SK-N-SH (cell line): ENCODE measurements around the gene BRCA1. TPM values are rescaled to one million over a fixed set of nuclear protein-coding genes. Genes with fewer than 3 reads are reported as not detected.

ENCODE experiments used
- CTCF ChIA-PET: fragments of 300-600, 350-600 bp; formaldehyde crosslinking; extraction: SDS; loops from one replicate; lab custom pipeline; 2021; lab: Yijun Ruan, JAX
- POLR2A ChIA-PET: fragments of 350-600 bp; sonication (Branson Sonifier 250); formaldehyde crosslinking; extraction: SDS; loops from one replicate; lab custom pipeline; 2020; ENCODE audit warnings: antibody characterized with exemption, inconsistent platforms; lab: Yijun Ruan, JAX
- DNase-seq: peaks from one replicate; pipeline ENCODE4 v3.0.0; 2012
- H2AFZ ChIP-seq: fragments of 200-600 bp; sonication (generic); 2 replicates; pipeline ENCODE4 v1.8.1; 2016; ENCODE audit warnings: antibody characterized with exemption, mild to moderate bottlenecking, low read depth
- H3F3A ChIP-seq: fragments of 200-600 bp; sonication (generic); replicated peaks from 2 replicates; pipeline ENCODE3; 2016; ENCODE audit warnings: antibody characterized with exemption, mild to moderate bottlenecking; ENCODE audit not compliant: insufficient read depth
- H3K27ac ChIP-seq, 2 experiments: fragments of 200-500 bp in 1 of 2; fragments of 200-600 bp in 1 of 2; sonication (Bioruptor generic) in 1 of 2; sonication (generic), shearing (Covaris generic) in 1 of 2; 2 replicates each; pipeline versions ENCODE4 v1.5.1 to v1.6.1; 2014 to 2016; ENCODE audit warnings: low read depth in 2 of 2, inconsistent platforms in 1 of 2, low read length in 1 of 2, mild to moderate bottlenecking in 1 of 2, mixed read lengths in 1 of 2
- H3K27me3 ChIP-seq: fragments of 200-600 bp; sonication (generic), shearing (Covaris generic); 2 replicates; pipeline ENCODE4 v1.6.1; 2016; ENCODE audit warnings: mixed run types; ENCODE audit not compliant: insufficient read depth
- H3K36me3 ChIP-seq, 2 experiments: fragments of 200-500 bp in 1 of 2; fragments of 200-600 bp in 1 of 2; sonication (Bioruptor generic) in 1 of 2; sonication (generic) in 1 of 2; replicated peaks in 1 of 2; 2 replicates each; pipeline versions ENCODE3 to v1.5.1; 2014 to 2016; ENCODE audit warnings: low read length in 1 of 2, mild to moderate bottlenecking in 1 of 2; ENCODE audit not compliant: insufficient read depth in 2 of 2, control insufficient read depth in 1 of 2
- H3K4me1 ChIP-seq, 2 experiments: fragments of 200-500 bp in 1 of 2; fragments of 200-600 bp in 1 of 2; sonication (Bioruptor generic) in 1 of 2; sonication (generic), shearing (Covaris generic) in 1 of 2; 2 replicates each; pipeline versions ENCODE4 v1.5.1 to v1.6.1; 2014 to 2016; ENCODE audit warnings: low read depth in 1 of 2, low read length in 1 of 2, mixed run types in 1 of 2; ENCODE audit not compliant: insufficient read depth in 2 of 2, control insufficient read depth in 1 of 2
- H3K4me2 ChIP-seq: fragments of 200-600 bp; sonication (generic), shearing (Covaris generic); 2 replicates; pipeline ENCODE4 v1.6.1; 2017; ENCODE audit warnings: mixed run types
- H3K4me3 ChIP-seq, 2 experiments: fragments of 200-500 bp in 1 of 2; fragments of 200-600 bp in 1 of 2; sonication (Bioruptor generic) in 1 of 2; sonication (generic), shearing (Covaris generic) in 1 of 2; 2 replicates each; pipeline versions ENCODE4 v1.5.1 to v1.8.1; 2014 to 2016; ENCODE audit warnings: low read depth in 2 of 2, inconsistent platforms in 1 of 2, low read length in 1 of 2, mild to moderate bottlenecking in 1 of 2, mixed read lengths in 1 of 2, moderate library complexity in 1 of 2
- H3K79me2 ChIP-seq: fragments of 200-600 bp; sonication (generic); 2 replicates; pipeline ENCODE4 v1.8.1; 2017; ENCODE audit warnings: mild to moderate bottlenecking; ENCODE audit not compliant: insufficient read depth
- H3K9ac ChIP-seq: fragments of 200-600 bp; sonication (generic); 2 replicates; pipeline ENCODE4 v1.6.1; 2017; ENCODE audit warnings: mixed run types
- H3K9me2 ChIP-seq: fragments of 200-600 bp; sonication (generic); 2 replicates; pipeline ENCODE4 v1.6.1; 2017; ENCODE audit warnings: mixed run types
- H3K9me3 ChIP-seq: fragments of 200-600 bp; sonication (generic); 2 replicates; pipeline ENCODE4 v1.6.1; 2017; ENCODE audit warnings: mixed run types, mild to moderate bottlenecking, moderate library complexity
- H4K20me1 ChIP-seq: fragments of 200-600 bp; sonication (generic); 2 replicates; pipeline ENCODE4 v1.6.1; 2017; ENCODE audit warnings: mild to moderate bottlenecking, mixed run types; ENCODE audit not compliant: insufficient read depth
- CHD2 ChIP-seq: fragments of 150-350 bp; IDR thresholded peaks from 2 replicates; pipeline ENCODE4 v1.6.1; 2018; ENCODE audit warnings: low read length; ENCODE audit not compliant: partially characterized antibody
- FOSL2 ChIP-seq: IDR thresholded peaks from 2 replicates; pipeline ENCODE4 v1.4.0; 2012; ENCODE audit warnings: low read depth, mild to moderate bottlenecking, moderate library complexity, borderline replicate concordance
- FOXJ3 ChIP-seq: sonication (generic); formaldehyde crosslinking; IDR thresholded peaks from 2 replicates; pipeline ENCODE4 v1.5.1; 2020; ENCODE audit warnings: mild to moderate bottlenecking, missing genetic modification reagents
- FOXM1 ChIP-seq: IDR thresholded peaks from 2 replicates; pipeline ENCODE4 v1.4.0; 2012; ENCODE audit warnings: low read depth, mild to moderate bottlenecking
- GABPA ChIP-seq: IDR thresholded peaks from 2 replicates; pipeline ENCODE4 v1.4.0; 2012; ENCODE audit warnings: low read depth, mild to moderate bottlenecking
- GATA2 ChIP-seq: sonication (generic); formaldehyde crosslinking; IDR thresholded peaks from 2 replicates; pipeline ENCODE4 v1.5.0; 2020; ENCODE audit warnings: mild to moderate bottlenecking, missing genetic modification reagents
- MXI1 ChIP-seq: IDR thresholded peaks from 2 replicates; pipeline ENCODE4 v1.6.1; 2012; ENCODE audit warnings: mild to moderate bottlenecking, low read depth, low read length, improper control_type of control experiment
- NFIC ChIP-seq: IDR thresholded peaks from 2 replicates; pipeline ENCODE4 v1.4.0; 2012; ENCODE audit warnings: borderline replicate concordance
- RAD21 ChIP-seq: IDR thresholded peaks from 2 replicates; pipeline ENCODE4 v1.6.1; 2012; ENCODE audit warnings: mild to moderate bottlenecking, low read length
- RFX5 ChIP-seq: IDR thresholded peaks from 2 replicates; pipeline ENCODE4 v1.6.1; 2012; ENCODE audit warnings: mild to moderate bottlenecking, improper control_type of control experiment, low read length
- SMC3 ChIP-seq: IDR thresholded peaks from 2 replicates; pipeline ENCODE4 v1.6.1; 2012; ENCODE audit warnings: low read depth, low read length, improper control_type of control experiment
- TAF1 ChIP-seq: IDR thresholded peaks from 2 replicates; pipeline ENCODE4 v1.6.1; 2012; ENCODE audit warnings: low read depth, mild to moderate bottlenecking, low read length, moderate library complexity, borderline replicate concordance
- TCF12 ChIP-seq: IDR thresholded peaks from 2 replicates; pipeline ENCODE4 v1.4.0; 2012
- WGBS: methylation state at CpG from one replicate; pipeline ENCODE4 v1.1.6; 2017; ENCODE audit warnings: low lambda C conversion rate; 5-methylcytosine and 5-hydroxymethylcytosine counted together
- polyA plus RNA-seq, 3 experiments: library from polyadenylated mRNA; depleted of rRNA; stranded (reverse); fragments of >200 nt; gene quantifications; 2 replicates each; pipeline ENCODE4 v1.2.3, GENCODE V29; 2012
- TF ChIP-seq, protein P1 (sequence below): fragments of 150-350 bp; IDR thresholded peaks from 2 replicates; pipeline ENCODE4 v1.6.1; 2017; ENCODE audit warnings: antibody characterized with exemption, low read length, low read depth, borderline replicate concordance
- TF ChIP-seq, protein P2 (sequence below): IDR thresholded peaks from 2 replicates; pipeline ENCODE4; 2012
- TF ChIP-seq, protein P3 (sequence below): fragments of 200-600 bp; sonication (generic); IDR thresholded peaks from 2 replicates; pipeline ENCODE4 v1.6.1; 2017; ENCODE audit warnings: antibody characterized with exemption, mild to moderate bottlenecking, moderate library complexity
- TF ChIP-seq, protein P4 (sequence below): IDR thresholded peaks from 2 replicates; pipeline ENCODE4 v1.4.0; 2012; ENCODE audit warnings: low read depth, borderline replicate concordance
- TF ChIP-seq, protein P5 (sequence below): IDR thresholded peaks from 2 replicates; pipeline ENCODE4 v1.6.1; 2012; ENCODE audit warnings: mild to moderate bottlenecking, low read depth, low read length, moderate library complexity
- TF ChIP-seq, protein P6 (sequence below): IDR thresholded peaks from 2 replicates; pipeline ENCODE4 v1.4.0; 2012; ENCODE audit warnings: low read depth

The BRCA1 gene
- polyA plus RNA-seq, 1 of the 3 experiments (the other 2 are of a cell fraction): 11.2 TPM

DNA sequence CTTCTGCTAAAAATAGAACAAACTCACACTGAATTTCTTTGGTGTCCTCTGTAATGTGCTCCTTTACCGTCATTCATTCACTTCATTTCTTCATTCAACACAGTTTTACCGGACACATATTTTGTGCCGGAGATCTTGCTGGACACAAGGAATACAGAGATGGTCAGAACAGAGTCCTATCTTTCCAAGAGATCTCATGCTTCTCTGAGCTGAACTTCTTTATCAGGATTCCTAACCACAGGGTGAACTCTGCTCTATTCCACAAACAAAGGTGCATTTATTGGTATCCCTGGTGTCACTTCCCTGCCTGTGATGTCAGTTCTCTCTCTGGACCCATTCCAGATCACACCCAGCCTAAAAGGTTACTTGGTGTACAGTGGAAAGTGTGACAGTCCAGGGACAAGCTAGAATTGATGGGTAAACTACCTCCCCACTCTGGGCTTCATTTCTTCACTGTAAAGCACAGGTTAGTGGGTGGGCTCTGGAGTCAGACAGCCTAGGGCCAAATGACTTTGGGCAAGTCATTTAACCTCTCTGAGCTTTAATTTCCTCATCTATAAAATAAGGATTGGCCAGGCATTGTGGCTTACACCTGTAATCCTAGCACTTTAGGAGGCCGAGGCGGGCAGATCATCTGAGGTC, 114.4 kb downstream of the BRCA1 start (continued):
- TF ChIP-seq, protein P1, sequence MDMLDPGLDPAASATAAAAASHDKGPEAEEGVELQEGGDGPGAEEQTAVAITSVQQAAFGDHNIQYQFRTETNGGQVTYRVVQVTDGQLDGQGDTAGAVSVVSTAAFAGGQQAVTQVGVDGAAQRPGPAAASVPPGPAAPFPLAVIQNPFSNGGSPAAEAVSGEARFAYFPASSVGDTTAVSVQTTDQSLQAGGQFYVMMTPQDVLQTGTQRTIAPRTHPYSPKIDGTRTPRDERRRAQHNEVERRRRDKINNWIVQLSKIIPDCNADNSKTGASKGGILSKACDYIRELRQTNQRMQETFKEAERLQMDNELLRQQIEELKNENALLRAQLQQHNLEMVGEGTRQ: no peak
- TF ChIP-seq, protein P2, sequence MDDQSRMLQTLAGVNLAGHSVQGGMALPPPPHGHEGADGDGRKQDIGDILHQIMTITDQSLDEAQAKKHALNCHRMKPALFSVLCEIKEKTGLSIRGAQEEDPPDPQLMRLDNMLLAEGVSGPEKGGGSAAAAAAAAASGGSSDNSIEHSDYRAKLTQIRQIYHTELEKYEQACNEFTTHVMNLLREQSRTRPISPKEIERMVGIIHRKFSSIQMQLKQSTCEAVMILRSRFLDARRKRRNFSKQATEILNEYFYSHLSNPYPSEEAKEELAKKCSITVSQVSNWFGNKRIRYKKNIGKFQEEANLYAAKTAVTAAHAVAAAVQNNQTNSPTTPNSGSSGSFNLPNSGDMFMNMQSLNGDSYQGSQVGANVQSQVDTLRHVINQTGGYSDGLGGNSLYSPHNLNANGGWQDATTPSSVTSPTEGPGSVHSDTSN: no peak

DNA sequence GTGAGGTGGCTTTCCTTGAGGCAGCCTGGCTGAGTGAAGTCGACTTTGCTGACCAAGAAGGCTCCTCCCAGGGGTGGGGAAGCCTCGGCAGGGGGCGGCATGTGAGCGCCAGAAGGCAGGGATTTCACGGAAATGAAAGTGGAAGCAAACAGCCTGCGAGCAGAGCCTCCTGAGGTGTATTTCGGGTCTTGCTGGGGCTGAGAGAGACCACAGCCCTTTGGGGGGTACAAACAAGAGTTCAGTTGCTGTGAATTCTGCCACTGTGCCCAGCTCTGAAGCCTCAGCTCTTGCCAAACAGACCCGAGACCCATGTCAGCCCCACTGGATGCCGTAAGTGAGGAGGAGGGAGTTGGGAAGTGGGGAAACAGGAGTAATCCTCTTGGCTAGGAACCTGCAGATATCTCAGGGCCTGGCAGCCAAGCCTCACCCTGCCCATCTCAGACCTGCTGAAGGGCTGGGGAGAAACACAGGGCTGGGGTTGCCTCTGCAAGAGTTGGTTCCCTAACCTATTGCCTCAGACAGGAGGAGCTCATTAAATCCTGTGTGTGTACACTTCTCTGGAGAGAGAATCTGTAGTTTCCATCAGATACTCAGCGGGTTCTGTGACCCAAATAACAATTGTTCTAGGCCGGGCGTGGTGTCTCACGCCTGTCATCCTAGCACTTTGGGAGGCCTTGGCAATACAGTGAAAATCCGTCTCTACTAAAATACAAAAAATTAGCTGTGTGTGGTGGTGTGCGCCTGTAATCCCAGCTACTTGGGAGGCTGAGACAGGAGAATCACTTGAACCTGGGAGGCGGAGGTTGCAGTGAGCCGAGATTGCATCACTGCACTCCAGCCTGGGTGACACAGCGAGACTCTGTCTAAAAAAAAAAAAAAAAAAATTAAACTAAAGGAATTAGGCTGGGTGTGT, 118.3 kb downstream of the BRCA1 start, which contains the start of gene IFI35:
Gene IFI35, plus strand, starts transcription at position 146 of the 913 bp plus-strand sequence. Its CDS starts 164 bp downstream, at position 310.
- peak within 1 kb of the TSS; percentile 51 for H3K9ac ChIP-seq
- ChIA-PET CTCF (interaction anchor here (1.0 to 1.5 kb wide), 2 partner anchors 11 to 17 kb away, joined by 3 to 5 read pairs; no protein-coding TSS in a partner anchor), POLR2A (interaction anchor here (0.6 to 0.7 kb wide), 2 partner anchors 17 to 521 kb away, joined by 4 read pairs; no protein-coding TSS in a partner anchor)
- no peaks in the 10 kb centered on the region for H3K27me3 ChIP-seq
- H3K36me3 ChIP-seq: peaks cover 15 to 19% of the 10 kb centered on the region in 2 experiments
- no peaks in the 10 kb centered on the region for H3K4me1 ChIP-seq
- no peak for DNase-seq
- peak within 1 kb of the TSS; percentile 70 for H3K4me2 ChIP-seq
- peak within 1 kb of the TSS; percentile 42; the same call in 1 of the 2 replicates for H2AFZ ChIP-seq
- H3K9me3 ChIP-seq: no peaks in the 10 kb centered on the region
- H3K9me2 ChIP-seq: no peaks in the 10 kb centered on the region
- WGBS: 59% methylated on average over 18 of the region's 18 CpGs
- H4K20me1 ChIP-seq: peaks cover 14% of the 10 kb centered on the region; the same call in 1 of the 2 replicates
- H3F3A ChIP-seq: peaks cover 47% of the 10 kb centered on the region
- H3K27ac ChIP-seq: peak within 1 kb of the TSS; percentile 35 to 61; a peak in 3 of 4 replicates
- peaks cover 5% of the 10 kb centered on the region; the same call in 1 of the 2 replicates for H3K79me2 ChIP-seq
- TF ChIP-seq SMC3 (no peak; the same call in 1 of the 2 replicates), TAF1 (no peak), GATA2 (no peak), CHD2 (no peak), MXI1 (no peak), RAD21 (peak; percentile 25), GABPA (no peak), FOXM1 (no peak), FOSL2 (no peak), FOXJ3 (CRISPR knock-in tag) (no peak), NFIC (no peak), RFX5 (no peak), TCF12 (no peak)
- TF ChIP-seq, protein P3, sequence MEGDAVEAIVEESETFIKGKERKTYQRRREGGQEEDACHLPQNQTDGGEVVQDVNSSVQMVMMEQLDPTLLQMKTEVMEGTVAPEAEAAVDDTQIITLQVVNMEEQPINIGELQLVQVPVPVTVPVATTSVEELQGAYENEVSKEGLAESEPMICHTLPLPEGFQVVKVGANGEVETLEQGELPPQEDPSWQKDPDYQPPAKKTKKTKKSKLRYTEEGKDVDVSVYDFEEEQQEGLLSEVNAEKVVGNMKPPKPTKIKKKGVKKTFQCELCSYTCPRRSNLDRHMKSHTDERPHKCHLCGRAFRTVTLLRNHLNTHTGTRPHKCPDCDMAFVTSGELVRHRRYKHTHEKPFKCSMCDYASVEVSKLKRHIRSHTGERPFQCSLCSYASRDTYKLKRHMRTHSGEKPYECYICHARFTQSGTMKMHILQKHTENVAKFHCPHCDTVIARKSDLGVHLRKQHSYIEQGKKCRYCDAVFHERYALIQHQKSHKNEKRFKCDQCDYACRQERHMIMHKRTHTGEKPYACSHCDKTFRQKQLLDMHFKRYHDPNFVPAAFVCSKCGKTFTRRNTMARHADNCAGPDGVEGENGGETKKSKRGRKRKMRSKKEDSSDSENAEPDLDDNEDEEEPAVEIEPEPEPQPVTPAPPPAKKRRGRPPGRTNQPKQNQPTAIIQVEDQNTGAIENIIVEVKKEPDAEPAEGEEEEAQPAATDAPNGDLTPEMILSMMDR: peak; percentile 31
- TF ChIP-seq, protein P4, sequence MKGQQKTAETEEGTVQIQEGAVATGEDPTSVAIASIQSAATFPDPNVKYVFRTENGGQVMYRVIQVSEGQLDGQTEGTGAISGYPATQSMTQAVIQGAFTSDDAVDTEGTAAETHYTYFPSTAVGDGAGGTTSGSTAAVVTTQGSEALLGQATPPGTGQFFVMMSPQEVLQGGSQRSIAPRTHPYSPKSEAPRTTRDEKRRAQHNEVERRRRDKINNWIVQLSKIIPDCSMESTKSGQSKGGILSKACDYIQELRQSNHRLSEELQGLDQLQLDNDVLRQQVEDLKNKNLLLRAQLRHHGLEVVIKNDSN: no peak; the same call in 1 of the 2 replicates
- TF ChIP-seq, protein P5, sequence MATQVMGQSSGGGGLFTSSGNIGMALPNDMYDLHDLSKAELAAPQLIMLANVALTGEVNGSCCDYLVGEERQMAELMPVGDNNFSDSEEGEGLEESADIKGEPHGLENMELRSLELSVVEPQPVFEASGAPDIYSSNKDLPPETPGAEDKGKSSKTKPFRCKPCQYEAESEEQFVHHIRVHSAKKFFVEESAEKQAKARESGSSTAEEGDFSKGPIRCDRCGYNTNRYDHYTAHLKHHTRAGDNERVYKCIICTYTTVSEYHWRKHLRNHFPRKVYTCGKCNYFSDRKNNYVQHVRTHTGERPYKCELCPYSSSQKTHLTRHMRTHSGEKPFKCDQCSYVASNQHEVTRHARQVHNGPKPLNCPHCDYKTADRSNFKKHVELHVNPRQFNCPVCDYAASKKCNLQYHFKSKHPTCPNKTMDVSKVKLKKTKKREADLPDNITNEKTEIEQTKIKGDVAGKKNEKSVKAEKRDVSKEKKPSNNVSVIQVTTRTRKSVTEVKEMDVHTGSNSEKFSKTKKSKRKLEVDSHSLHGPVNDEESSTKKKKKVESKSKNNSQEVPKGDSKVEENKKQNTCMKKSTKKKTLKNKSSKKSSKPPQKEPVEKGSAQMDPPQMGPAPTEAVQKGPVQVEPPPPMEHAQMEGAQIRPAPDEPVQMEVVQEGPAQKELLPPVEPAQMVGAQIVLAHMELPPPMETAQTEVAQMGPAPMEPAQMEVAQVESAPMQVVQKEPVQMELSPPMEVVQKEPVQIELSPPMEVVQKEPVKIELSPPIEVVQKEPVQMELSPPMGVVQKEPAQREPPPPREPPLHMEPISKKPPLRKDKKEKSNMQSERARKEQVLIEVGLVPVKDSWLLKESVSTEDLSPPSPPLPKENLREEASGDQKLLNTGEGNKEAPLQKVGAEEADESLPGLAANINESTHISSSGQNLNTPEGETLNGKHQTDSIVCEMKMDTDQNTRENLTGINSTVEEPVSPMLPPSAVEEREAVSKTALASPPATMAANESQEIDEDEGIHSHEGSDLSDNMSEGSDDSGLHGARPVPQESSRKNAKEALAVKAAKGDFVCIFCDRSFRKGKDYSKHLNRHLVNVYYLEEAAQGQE: no peak
- TF ChIP-seq, protein P6, sequence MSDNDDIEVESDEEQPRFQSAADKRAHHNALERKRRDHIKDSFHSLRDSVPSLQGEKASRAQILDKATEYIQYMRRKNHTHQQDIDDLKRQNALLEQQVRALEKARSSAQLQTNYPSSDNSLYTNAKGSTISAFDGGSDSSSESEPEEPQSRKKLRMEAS: peak; percentile 50; the same call in 1 of the 2 replicates
- TF ChIP-seq, all 33 proteins: peak for 3
- peak within 1 kb of the TSS; percentile 45 to 55 for H3K4me3 ChIP-seq
